ENCODE data around the gene PICALM.

The PICALM gene

GRCh38 chr11:86034710-86035109 is 34.2 kb downstream of the PICALM start:
- Histone ChIP-seq H3K27me3 (ENCODE audit: control insufficient read depth, insufficient read depth, low read length, poor library complexity, severe bottlenecking) (no peaks in the 10 kb centered on the region), H3K4me3 (ENCODE audit: insufficient read depth, low read depth, low read length) (no peak overlapping the region), H3K4me1 (ENCODE audit: control insufficient read depth, insufficient read depth, low read length) (no peaks in the 10 kb centered on the region), H3K9me3 (ENCODE audit: control insufficient read depth, low read length) (no peaks in the 10 kb centered on the region), H3K36me3 (ENCODE audit: control insufficient read depth, insufficient read depth, low read length) (peaks cover 3% of the 10 kb centered on the region), H3K27ac (ENCODE audit: insufficient read depth, low read depth, low read length, poor library complexity, severe bottlenecking) (no peak overlapping the region)
- WGBS, 2 experiments: 90% methylated on average over 2 of the region's 2 CpGs; no CpG with 5 or more reads in 1 of the 2 experiments

- 93 to 94% methylated on average over 3 of the region's 3 CpGs for WGBS, 2 experiments
- no peaks in the 10 kb centered on the region for H3K27me3 ChIP-seq (ENCODE audit: control insufficient read depth, insufficient read depth, low read length, poor library complexity, severe bottlenecking)
- H3K27ac ChIP-seq (ENCODE audit: insufficient read depth, low read depth, low read length, poor library complexity, severe bottlenecking): no peak overlapping the region
- no peaks in the 10 kb centered on the region for H3K9me3 ChIP-seq (ENCODE audit: control insufficient read depth, low read length)
- peaks cover 14% of the 10 kb centered on the region for H3K36me3 ChIP-seq (ENCODE audit: control insufficient read depth, insufficient read depth, low read length)
- no peak overlapping the region for H3K4me3 ChIP-seq (ENCODE audit: insufficient read depth, low read depth, low read length)
- H3K4me1 ChIP-seq (ENCODE audit: control insufficient read depth, insufficient read depth, low read length): no peaks in the 10 kb centered on the region
Observed at GRCh38 chr11:86021377-86021776, 47.5 kb downstream of the PICALM start.

GRCh38 chr11:86018249-86018648 is 50.6 kb downstream of the PICALM start:
- H3K36me3 ChIP-seq (ENCODE audit: control insufficient read depth, insufficient read depth, low read length): peaks cover 13% of the 10 kb centered on the region

GRCh38 chr11:86016451-86016850 is 52.4 kb downstream of the PICALM start:
- Histone ChIP-seq H3K4me3 (ENCODE audit: insufficient read depth, low read depth, low read length) (no peak overlapping the region), H3K27me3 (ENCODE audit: control insufficient read depth, insufficient read depth, low read length, poor library complexity, severe bottlenecking) (no peaks in the 10 kb centered on the region), H3K27ac (ENCODE audit: insufficient read depth, low read depth, low read length, poor library complexity, severe bottlenecking) (no peak overlapping the region), H3K9me3 (ENCODE audit: control insufficient read depth, low read length) (no peaks in the 10 kb centered on the region), H3K4me1 (ENCODE audit: control insufficient read depth, insufficient read depth, low read length) (no peaks in the 10 kb centered on the region), H3K36me3 (ENCODE audit: control insufficient read depth, insufficient read depth, low read length) (peaks cover 10% of the 10 kb centered on the region)
- 93 to 96% methylated on average over 2 of the region's 2 CpGs for WGBS, 2 experiments

More at GRCh38 chr11:86018249-86018648, 50.6 kb downstream of the PICALM start:
- no peak overlapping the region for H3K27ac ChIP-seq (ENCODE audit: insufficient read depth, low read depth, low read length, poor library complexity, severe bottlenecking)
- no CpG with 5 or more reads among the region's 1 CpG for WGBS, 2 experiments
- no peak overlapping the region for H3K4me3 ChIP-seq (ENCODE audit: insufficient read depth, low read depth, low read length)
- no peaks in the 10 kb centered on the region for H3K4me1 ChIP-seq (ENCODE audit: control insufficient read depth, insufficient read depth, low read length)
- H3K27me3 ChIP-seq (ENCODE audit: control insufficient read depth, insufficient read depth, low read length, poor library complexity, severe bottlenecking): no peaks in the 10 kb centered on the region
- no peaks in the 10 kb centered on the region for H3K9me3 ChIP-seq (ENCODE audit: control insufficient read depth, low read length)

GRCh38 chr11:86015699-86016098 is 53.2 kb downstream of the PICALM start:
- Histone ChIP-seq H3K4me3 (ENCODE audit: insufficient read depth, low read depth, low read length) (no peak overlapping the region), H3K9me3 (ENCODE audit: control insufficient read depth, low read length) (no peaks in the 10 kb centered on the region), H3K36me3 (ENCODE audit: control insufficient read depth, insufficient read depth, low read length) (peaks cover 6% of the 10 kb centered on the region), H3K4me1 (ENCODE audit: control insufficient read depth, insufficient read depth, low read length) (no peaks in the 10 kb centered on the region), H3K27me3 (ENCODE audit: control insufficient read depth, insufficient read depth, low read length, poor library complexity, severe bottlenecking) (no peaks in the 10 kb centered on the region), H3K27ac (ENCODE audit: insufficient read depth, low read depth, low read length, poor library complexity, severe bottlenecking) (no peak overlapping the region)
- WGBS, 2 experiments: 92 to 94% methylated on average over 4 of the region's 4 CpGs

- Histone ChIP-seq H3K4me3 (ENCODE audit: insufficient read depth, low read depth, low read length) (no peak overlapping the region), H3K36me3 (ENCODE audit: control insufficient read depth, insufficient read depth, low read length) (no peaks in the 10 kb centered on the region), H3K27ac (ENCODE audit: insufficient read depth, low read depth, low read length, poor library complexity, severe bottlenecking) (no peak overlapping the region), H3K27me3 (ENCODE audit: control insufficient read depth, insufficient read depth, low read length, poor library complexity, severe bottlenecking) (no peaks in the 10 kb centered on the region), H3K4me1 (ENCODE audit: control insufficient read depth, insufficient read depth, low read length) (no peaks in the 10 kb centered on the region), H3K9me3 (ENCODE audit: control insufficient read depth, low read length) (no peaks in the 10 kb centered on the region)
- 90 to 98% methylated on average over 2 of the region's 2 CpGs for WGBS, 2 experiments
Observed at GRCh38 chr11:86014221-86014620, 54.7 kb downstream of the PICALM start.

GRCh38 chr11:86013713-86014112 is 55.2 kb downstream of the PICALM start:
- no peak overlapping the region for H3K27ac ChIP-seq (ENCODE audit: insufficient read depth, low read depth, low read length, poor library complexity, severe bottlenecking)
- no peak overlapping the region for H3K4me3 ChIP-seq (ENCODE audit: insufficient read depth, low read depth, low read length)
- H3K4me1 ChIP-seq (ENCODE audit: control insufficient read depth, insufficient read depth, low read length): no peaks in the 10 kb centered on the region
- no peaks in the 10 kb centered on the region for H3K27me3 ChIP-seq (ENCODE audit: control insufficient read depth, insufficient read depth, low read length, poor library complexity, severe bottlenecking)
- H3K36me3 ChIP-seq (ENCODE audit: control insufficient read depth, insufficient read depth, low read length): no peaks in the 10 kb centered on the region
- no peaks in the 10 kb centered on the region for H3K9me3 ChIP-seq (ENCODE audit: control insufficient read depth, low read length)

- Histone ChIP-seq H3K9me3 (ENCODE audit: control insufficient read depth, low read length) (no peaks in the 10 kb centered on the region), H3K27me3 (ENCODE audit: control insufficient read depth, insufficient read depth, low read length, poor library complexity, severe bottlenecking) (no peaks in the 10 kb centered on the region), H3K4me1 (ENCODE audit: control insufficient read depth, insufficient read depth, low read length) (no peaks in the 10 kb centered on the region), H3K36me3 (ENCODE audit: control insufficient read depth, insufficient read depth, low read length) (no peaks in the 10 kb centered on the region), H3K27ac (ENCODE audit: insufficient read depth, low read depth, low read length, poor library complexity, severe bottlenecking) (no peak overlapping the region), H3K4me3 (ENCODE audit: insufficient read depth, low read depth, low read length) (no peak overlapping the region)
- 89% methylated on average over 1 of the region's 1 CpG for WGBS, 2 experiments
Observed at GRCh38 chr11:86011175-86011574, 57.7 kb downstream of the PICALM start.

GRCh38 chr11:86003654-86004053 is 65.2 kb downstream of the PICALM start:
- H3K27me3 ChIP-seq (ENCODE audit: control insufficient read depth, insufficient read depth, low read length, poor library complexity, severe bottlenecking): no peaks in the 10 kb centered on the region
- H3K36me3 ChIP-seq (ENCODE audit: control insufficient read depth, insufficient read depth, low read length): peaks cover 7% of the 10 kb centered on the region
- no peaks in the 10 kb centered on the region for H3K9me3 ChIP-seq (ENCODE audit: control insufficient read depth, low read length)
- WGBS, 2 experiments: 94 to 100% methylated on average over 2 of the region's 2 CpGs
- H3K4me1 ChIP-seq (ENCODE audit: control insufficient read depth, insufficient read depth, low read length): no peaks in the 10 kb centered on the region
- H3K27ac ChIP-seq (ENCODE audit: insufficient read depth, low read depth, low read length, poor library complexity, severe bottlenecking): no peak overlapping the region
- H3K4me3 ChIP-seq (ENCODE audit: insufficient read depth, low read depth, low read length): no peak overlapping the region

GRCh38 chr11:86002431-86002830 is 66.5 kb downstream of the PICALM start:
- Histone ChIP-seq H3K27ac (ENCODE audit: insufficient read depth, low read depth, low read length, poor library complexity, severe bottlenecking) (no peak overlapping the region), H3K9me3 (ENCODE audit: control insufficient read depth, low read length) (no peaks in the 10 kb centered on the region), H3K36me3 (ENCODE audit: control insufficient read depth, insufficient read depth, low read length) (peaks cover 7% of the 10 kb centered on the region), H3K4me3 (ENCODE audit: insufficient read depth, low read depth, low read length) (no peak overlapping the region), H3K27me3 (ENCODE audit: control insufficient read depth, insufficient read depth, low read length, poor library complexity, severe bottlenecking) (no peaks in the 10 kb centered on the region), H3K4me1 (ENCODE audit: control insufficient read depth, insufficient read depth, low read length) (no peaks in the 10 kb centered on the region)
- WGBS, 2 experiments: 94% methylated on average over 3 of the region's 3 CpGs

- no peak overlapping the region for H3K4me3 ChIP-seq (ENCODE audit: insufficient read depth, low read depth, low read length)
- no peaks in the 10 kb centered on the region for H3K27me3 ChIP-seq (ENCODE audit: control insufficient read depth, insufficient read depth, low read length, poor library complexity, severe bottlenecking)
- WGBS, 2 experiments: 88 to 97% methylated on average over 1 to 2 of the region's 2 CpGs
- no peaks in the 10 kb centered on the region for H3K36me3 ChIP-seq (ENCODE audit: control insufficient read depth, insufficient read depth, low read length)
- H3K4me1 ChIP-seq (ENCODE audit: control insufficient read depth, insufficient read depth, low read length): no peaks in the 10 kb centered on the region
- no peak overlapping the region for H3K27ac ChIP-seq (ENCODE audit: insufficient read depth, low read depth, low read length, poor library complexity, severe bottlenecking)
- no peaks in the 10 kb centered on the region for H3K9me3 ChIP-seq (ENCODE audit: control insufficient read depth, low read length)
Observed at GRCh38 chr11:85991508-85991907, 77.4 kb downstream of the PICALM start.

All from ectodermal cell (in vitro differentiated cells).